ENCODE results near the gene GDF2.
A peak's percentile ranks its signal among the peaks of the same experiment; 100 is the strongest.

The GDF2 gene

DNA sequence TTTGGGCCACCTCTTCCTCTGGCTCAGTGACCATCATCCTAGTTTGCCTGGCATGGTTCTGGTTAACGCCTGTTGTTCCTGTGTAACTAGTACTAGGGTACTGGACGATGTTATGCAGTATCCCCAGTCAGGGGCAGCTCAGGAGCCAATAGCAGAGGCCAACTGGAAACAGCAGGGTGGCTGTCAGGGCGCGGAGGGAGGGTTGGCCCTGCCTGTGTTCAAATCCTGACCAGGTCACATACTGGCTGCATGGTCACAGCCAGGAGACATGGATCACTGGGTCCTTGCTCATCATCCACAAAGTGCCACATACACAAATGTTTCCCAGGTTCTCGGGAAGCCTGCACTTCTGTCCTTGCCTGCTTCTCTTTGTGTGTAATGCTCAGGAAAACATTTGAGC lies 13.7 kb downstream of the GDF2 start:
- no peak for DNase-seq

DNA sequence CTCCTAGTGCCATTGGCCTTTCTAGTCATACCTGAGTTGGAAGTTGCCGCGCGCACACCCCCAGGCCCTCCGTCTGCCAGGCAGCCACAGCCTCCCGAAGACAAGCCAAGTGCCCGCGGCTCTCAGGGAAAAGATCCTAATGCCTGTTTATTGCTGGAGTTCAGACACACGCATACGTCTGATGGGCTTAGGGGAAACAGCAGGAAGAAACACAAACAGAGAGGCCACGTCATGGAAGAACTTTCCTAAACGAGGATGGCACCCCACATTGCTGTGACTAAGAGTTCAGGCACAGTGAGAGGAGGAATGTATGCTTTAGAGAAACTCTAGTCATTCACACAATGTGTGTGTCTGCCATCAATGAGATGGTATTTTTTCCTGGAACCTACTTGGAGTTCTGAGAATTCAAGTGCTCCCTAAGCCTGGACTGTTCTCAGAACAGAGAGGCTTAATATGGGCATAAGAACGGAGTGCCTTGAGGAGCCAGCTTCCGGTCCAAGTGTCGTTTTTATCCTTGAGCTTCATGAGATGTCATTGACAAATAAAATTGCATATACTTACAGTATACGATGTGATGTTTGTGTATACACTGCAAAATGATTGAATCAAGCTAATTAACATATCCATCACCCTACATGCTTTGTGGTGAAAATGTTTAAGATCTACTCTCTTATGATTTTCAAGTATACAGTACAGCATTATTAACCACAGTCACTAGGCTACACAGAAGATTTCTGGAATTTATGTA lies 14.3 kb downstream of the GDF2 start:
- DNase-seq = no peak

DNA sequence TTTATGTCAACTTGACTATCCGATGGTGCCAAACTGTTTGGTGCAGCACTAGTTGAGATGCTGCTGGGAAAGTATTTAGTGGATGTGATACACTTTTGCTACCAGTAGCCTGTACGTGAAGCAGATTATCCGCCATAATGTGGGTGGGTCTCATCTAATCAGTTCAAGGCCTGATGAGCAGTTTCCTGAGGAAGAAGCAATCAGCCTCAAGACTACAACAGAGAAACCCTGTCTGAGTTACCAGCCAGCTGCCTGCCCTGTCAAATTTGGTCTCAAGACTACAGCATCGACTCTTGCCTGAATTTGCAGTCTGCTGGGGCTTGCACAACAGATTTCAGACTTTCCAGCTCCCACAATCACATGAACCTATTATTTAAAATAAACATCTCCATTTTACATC lies 15.1 kb downstream of the GDF2 start:
- DNase-seq = no peak

DNA sequence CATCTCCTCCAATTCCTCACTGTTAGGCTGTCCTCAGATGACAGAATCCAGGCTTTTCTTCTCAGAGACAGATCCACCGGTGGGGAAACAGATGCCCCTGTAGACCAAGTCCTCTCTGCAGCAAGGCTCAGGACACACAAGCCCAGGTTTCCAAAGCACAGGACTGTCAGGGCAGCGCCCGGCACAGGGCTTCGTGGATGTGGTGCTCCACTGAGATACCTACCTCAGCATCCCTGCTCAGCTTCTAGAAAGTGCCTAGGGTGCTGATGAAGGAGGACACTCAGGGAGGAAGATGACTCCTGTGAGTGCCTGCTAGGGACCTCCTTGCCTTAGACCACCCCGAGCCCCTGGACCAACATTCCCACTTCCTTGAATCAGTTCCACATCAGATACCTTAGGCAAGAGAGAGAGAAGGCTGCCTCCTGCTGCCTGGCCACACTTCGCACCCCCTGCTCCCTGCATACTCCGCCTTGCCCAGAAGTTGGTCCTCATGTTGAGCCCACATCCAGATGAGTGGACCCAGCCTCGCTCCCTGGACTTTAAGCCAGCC lies 17.0 kb downstream of the GDF2 start:
- DNase-seq = no peak

DNA sequence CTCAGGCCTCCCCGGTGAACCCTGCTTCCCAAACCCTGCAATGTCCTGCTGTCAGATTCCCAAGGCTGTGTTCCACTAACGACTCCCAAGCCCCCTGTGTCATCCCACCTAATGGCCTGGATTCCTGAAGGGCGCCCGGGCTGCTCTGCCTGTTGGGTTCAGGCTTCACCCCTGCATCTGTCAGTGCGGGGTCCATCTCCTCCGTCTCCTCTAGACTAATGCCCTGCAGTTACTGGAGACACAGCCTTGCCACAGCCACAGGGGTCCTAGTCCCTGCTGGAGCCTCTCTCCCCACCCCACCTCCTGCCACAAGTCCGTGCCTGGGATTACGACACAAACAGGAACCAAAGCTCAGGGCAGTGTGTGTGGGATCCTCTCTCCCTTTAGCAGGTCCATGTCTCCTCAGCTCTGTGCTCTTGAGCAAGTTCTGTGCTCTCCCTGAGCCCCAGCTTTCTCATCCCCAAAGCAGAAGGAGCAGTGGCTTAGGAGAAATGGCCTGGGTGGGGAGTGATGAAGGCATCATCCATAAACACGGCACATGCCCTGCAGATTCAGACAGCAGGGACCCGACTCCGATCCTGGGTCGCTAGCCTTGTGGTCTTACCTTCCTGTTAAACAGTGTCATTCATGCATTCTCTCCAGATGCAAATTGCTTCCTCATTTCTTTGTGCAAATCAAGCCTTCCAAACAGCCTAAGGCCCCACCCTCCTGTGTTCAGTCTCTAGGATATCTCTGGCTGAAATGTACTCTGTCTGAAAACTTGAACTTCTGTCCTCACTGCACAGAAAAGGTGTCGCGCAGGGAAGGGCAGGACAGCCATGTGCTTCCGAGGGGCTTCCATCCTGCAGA lies 17.7 kb downstream of the GDF2 start:
- no peak for DNase-seq

DNA sequence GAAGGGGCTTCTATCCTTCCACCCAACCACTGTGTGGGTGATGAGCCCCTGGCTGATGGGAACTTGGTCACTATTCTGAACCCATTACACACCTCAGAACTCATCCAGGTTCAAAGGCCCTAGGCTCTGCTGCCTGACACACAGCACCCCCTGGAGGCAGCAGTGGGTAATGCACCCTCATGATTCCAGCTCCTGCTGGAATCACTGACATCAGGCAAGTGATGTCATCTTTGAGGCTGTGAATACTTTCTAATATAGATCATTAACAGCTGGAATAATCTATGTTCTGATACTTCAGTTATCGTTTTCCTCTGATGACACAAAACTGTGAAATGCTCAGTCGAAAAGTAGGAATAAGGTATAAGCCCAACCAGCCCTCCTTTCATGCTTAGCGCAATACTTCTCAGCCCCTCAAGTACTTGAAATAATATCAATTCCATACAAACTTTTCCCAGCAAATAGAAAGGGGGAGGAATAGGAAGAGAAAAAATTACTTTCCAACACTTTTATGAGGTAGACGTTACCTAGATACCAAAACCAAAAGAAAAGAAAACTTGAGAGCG lies 18.4 kb downstream of the GDF2 start:
- peak; percentile 68 for DNase-seq

DNA sequence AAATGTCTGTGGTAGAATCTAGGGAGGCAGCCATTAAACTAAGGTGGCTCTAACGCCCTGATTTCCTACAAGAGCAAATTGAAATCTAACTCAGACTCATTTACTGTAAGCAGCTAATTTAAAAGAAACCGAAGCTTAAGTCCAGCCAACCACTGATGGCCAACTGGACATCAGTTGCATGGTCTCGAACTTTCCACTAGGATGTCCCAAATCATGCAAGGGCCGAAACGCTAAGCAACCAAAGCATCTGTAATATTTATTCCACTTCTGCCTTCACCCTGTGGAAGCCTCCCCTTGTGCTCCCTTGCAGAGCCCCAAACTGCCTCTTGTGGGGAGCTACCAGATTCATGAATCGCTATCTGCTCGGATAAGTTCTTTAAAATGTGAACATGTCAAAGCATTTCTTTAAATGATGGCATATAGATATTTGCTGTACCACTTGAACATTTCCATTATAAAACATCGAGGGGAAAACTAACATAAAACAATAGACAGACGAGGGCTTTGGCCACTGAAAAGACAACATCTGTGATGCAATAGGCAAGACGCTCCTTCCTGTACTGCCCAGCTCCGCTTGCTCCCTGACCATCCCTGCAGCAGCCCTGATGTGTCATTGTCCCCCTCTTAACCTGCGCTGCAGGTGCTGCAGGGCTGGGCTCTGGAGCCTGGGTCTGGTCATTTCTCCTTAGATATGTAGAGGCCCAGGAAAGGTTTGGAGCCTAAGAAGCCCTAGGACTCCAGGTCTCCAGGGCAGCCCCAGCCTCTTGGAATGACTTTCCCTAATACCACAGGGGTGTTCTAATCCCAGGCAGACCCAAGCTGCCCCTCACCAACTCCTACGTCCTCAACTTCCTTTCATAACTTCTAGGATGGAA lies 23.0 kb downstream of the GDF2 start:
- no peak for DNase-seq

DNA sequence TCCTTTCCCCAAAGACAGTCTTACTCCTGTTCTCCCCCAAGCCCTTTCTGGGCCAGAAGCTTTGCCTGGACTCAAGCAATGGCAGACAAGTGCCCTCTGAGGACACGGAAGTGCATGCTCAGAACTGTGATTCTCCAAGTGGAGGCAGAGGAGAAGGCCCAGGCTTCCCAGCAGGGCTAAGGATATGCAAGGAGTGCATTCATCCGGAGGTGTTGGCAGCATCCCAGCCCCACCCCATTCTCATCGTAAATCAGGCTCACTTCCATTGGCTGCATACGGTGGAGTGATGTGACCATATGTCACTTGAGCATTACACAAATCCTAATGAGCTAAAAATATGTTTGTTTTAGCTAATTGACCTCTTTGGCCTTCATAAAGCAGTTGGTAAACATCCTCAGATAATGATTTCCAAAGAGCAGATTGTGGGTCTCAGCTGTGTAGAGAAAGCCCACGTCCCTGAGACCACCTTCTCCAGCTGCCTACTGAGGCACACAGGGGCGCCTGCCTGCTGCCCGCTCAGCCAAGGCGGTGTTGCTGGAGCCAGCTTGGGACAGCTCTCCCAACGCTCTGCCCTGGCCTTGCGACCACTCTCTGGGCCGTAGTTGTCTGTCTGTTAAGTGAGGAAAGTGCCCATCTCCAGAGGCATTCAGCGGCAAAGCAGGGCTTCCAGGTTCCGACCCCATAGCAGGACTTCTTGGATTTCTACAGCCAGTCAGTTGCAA lies 24.5 kb downstream of the GDF2 start:
- DNase-seq = no peak

DNA sequence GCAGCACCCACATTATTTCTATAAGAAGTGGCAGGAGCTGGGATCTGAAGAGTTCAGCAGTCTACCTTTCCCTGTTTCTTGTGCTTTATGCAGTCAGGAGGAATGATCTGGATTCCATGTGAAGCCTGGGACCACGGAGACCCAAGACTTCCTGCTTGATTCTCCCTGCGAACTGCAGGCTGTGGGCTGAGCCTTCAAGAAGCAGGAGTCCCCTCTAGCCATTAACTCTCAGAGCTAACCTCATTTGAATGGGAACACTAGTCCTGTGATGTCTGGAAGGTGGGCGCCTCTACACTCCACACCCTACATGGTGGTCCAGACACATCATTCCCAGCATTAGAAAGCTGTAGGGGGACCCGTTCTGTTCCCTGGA lies 25.0 kb downstream of the GDF2 start:
- no peak for DNase-seq

DNA sequence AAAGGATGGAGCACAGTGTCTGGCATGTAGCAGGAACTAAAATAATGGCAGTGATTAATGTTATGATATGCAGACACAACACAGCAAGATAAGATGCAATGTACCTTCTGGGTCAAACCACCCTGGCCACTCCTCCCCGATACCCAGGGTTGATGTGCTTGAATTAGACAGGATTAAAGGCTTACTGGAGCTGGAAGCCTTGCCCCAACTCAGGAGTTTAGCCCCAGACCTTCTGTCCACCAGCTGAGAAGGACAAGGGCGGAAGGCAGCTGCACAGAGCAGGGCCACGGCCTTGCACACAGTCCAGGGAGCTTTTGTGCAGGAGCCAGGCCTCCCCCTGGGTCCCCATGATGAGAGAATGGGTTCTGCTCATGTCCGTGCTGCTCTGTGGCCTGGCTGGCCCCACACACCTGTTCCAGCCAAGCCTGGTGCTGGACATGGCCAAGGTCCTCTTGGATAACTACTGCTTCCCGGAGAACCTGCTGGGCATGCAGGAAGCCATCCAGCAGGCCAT lies 25.9 kb downstream of the GDF2 start, which contains the start of gene RBP3:
TSS of gene RBP3 (plus strand) at position 226 of the 514 bp plus-strand sequence. CDS start at position 348, 122 bp downstream.
- no peak for DNase-seq

DNA sequence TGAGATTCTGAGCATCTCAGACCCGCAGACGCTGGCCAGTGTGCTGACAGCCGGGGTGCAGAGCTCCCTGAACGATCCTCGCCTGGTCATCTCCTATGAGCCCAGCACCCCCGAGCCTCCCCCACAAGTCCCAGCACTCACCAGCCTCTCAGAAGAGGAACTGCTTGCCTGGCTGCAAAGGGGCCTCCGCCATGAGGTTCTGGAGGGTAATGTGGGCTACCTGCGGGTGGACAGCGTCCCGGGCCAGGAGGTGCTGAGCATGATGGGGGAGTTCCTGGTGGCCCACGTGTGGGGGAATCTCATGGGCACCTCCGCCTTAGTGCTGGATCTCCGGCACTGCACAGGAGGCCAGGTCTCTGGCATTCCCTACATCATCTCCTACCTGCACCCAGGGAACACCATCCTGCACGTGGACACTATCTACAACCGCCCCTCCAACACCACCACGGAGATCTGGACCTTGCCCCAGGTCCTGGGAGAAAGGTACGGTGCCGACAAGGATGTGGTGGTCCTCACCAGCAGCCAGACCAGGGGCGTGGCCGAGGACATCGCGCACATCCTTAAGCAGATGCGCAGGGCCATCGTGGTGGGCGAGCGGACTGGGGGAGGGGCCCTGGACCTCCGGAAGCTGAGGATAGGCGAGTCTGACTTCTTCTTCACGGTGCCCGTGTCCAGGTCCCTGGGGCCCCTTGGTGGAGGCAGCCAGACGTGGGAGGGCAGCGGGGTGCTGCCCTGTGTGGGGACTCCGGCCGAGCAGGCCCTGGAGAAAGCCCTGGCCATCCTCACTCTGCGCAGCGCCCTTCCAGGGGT lies 26.6 kb downstream of the GDF2 start:
- DNase-seq = no peak

DNA sequence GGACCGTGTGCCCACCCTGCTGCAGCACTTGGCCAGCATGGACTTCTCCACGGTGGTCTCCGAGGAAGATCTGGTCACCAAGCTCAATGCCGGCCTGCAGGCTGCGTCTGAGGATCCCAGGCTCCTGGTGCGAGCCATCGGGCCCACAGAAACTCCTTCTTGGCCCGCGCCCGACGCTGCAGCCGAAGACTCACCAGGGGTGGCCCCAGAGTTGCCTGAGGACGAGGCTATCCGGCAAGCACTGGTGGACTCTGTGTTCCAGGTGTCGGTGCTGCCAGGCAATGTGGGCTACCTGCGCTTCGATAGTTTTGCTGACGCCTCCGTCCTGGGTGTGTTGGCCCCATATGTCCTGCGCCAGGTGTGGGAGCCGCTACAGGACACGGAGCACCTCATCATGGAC lies 27.3 kb downstream of the GDF2 start:
- DNase-seq = no peak

DNA sequence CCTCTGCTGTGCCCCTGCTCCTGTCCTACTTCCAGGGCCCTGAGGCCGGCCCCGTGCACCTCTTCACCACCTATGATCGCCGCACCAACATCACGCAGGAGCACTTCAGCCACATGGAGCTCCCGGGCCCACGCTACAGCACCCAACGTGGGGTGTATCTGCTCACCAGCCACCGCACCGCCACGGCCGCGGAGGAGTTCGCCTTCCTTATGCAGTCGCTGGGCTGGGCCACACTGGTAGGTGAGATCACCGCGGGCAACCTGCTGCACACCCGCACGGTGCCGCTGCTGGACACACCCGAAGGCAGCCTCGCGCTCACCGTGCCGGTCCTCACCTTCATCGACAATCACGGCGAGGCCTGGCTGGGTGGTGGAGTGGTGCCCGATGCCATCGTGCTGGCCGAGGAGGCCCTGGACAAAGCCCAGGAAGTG lies 27.7 kb downstream of the GDF2 start:
- DNase-seq = no peak

DNA sequence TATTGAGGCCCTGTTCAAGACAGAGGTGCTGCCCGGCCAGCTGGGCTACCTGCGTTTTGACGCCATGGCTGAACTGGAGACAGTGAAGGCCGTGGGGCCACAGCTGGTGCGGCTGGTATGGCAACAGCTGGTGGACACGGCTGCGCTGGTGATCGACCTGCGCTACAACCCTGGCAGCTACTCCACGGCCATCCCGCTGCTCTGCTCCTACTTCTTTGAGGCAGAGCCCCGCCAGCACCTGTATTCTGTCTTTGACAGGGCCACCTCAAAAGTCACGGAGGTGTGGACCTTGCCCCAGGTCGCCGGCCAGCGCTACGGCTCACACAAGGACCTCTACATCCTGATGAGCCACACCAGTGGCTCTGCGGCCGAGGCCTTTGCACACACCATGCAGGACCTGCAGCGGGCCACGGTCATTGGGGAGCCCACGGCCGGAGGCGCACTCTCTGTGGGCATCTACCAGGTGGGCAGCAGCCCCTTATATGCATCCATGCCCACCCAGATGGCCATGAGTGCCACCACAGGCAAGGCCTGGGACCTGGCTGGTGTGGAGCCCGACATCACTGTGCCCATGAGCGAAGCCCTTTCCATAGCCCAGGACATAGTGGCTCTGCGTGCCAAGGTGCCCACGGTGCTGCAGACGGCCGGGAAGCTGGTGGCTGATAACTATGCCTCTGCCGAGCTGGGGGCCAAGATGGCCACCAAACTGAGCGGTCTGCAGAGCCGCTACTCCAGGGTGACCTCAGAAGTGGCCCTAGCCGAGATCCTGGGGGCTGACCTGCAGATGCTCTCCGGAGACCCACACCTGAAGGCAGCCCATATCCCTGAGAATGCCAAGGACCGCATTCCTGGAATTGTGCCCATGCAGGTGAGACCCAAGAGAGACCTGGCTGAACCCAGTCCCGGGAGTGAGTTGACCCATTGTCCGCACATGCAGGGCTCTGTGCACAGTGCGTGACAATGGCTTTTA lies 28.7 kb downstream of the GDF2 start:
- DNase-seq = no peak

DNA sequence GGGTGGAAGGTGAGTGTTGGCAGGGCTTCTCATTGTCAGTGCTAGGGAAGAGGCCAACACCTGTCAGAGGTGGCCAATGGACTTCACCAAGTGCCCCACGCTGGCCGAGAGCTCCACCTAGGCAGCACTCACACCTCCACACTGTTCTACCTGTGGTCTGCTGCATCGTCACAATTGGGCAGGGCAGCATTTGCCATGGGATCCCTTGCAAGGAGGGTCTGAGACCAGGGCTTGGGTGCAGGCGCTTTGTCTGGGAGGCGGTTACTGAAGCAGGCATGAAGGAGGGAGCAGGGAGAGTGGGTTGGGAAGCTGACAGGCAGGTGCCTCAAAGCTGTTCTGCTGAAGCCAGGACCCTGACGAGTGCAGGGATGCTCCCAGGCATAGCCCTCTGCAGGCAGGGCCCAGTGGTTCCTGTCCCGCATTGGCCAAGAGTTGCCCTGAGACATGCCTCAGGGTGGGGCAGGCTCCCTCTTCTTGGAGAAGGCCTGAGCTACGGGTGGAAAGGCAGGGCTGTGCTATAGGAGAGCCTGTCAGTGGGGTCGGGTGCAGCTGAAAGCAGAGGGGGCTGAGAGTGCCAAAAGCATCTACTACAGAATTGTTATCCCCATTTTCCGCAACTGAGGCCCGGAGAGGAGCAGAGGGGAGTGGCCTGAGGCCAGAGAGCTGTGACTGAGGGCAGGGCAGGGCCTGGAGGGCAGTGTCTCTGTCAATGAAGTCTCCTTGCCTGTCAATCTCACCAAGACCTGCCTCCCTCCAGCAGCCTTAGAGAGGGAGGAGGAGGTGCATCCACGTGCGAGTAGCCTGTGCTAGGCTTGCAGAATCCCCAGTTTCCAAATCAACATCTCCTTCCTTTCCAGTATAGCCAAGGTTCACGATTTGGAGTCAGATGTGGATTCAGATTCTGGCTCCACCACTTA lies 29.9 kb downstream of the GDF2 start:
- DNase-seq = no peak

DNA sequence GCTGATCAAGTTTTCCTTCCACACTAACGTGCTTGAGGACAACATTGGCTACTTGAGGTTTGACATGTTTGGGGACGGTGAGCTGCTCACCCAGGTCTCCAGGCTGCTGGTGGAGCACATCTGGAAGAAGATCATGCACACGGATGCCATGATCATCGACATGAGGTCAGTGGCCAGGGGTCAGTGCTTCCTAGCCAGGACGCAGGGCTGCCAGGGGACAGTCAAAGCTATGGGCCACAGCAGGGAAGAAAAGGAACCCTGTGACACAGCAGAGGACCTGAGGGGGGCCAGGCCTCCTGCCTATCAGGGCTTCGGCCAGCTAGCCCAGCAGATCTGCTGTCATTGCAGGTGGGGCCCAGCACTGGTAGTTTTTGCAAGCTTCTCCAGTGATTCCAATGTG lies 31.1 kb downstream of the GDF2 start:
- DNase-seq = no peak

DNA sequence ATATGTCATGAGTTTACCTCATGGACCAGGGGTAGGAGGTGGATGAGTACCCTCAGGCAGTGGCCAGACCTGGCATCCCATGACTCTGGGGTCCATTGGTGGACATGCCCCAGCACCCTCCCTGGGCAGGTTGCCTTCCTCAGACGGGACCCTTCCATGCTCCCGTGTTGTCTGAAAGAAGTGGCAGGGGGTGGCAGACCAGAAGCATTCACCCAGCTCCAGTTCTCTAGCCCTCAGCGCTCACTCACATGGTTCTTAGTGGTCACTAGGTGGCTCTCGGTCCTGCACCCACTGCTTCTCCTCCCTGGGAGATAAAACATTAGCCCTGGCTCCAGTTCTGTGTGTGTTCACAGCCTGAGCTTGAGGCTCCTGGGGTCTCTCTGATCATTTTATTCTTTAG lies 31.9 kb downstream of the GDF2 start:
- no peak for DNase-seq

DNA sequence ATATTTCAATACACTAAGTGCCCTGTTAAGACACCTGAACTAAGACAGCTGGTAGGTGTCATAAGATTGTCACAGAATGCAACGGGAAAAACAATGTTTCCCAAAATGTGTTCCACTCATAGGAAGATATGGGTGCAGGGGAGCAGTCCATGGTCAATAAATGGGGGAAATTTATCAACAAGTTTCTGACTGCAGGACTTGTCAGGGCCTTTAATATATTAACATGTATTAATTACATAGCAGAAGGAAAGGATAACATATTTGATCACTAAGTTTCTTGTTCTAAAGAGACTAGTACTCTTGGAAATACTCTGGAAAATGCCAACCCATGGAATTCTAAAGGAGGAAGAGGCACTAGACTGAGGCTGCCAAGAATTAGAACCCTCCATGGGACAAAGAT lies 32.6 kb downstream of the GDF2 start:
- no peak for DNase-seq

Measured in activated CD4-positive, alpha-beta T cell treated with anti-CD3 and anti-CD28 coated beads, Interleukin-10, Interleukin-2, amounts not matched to agents 100 ng/mL and 50 ng/mL, durations not matched to agents 16 hours and 8 hours (primary cell).